ENCODE measurements around the gene SLC48A1. TPM values are rescaled to one million over a fixed set of nuclear protein-coding genes. Genes with fewer than 3 reads are reported as not detected.

The SLC48A1 gene
- total and polyA plus RNA-seq, 4 donors, result 6.1 to 15.4 (median 9.3) TPM

- TF ChIP-seq REST (IDR thresholded peaks at IDR 0.05) (no peak), HNF4A (conservative IDR thresholded peaks at IDR 0.05) (no peak), TAF1 (conservative IDR thresholded peaks at IDR 0.05) (no peak), MAX (IDR thresholded peaks at IDR 0.05) (no peak), JUND (IDR thresholded peaks at IDR 0.05) (no peak)
Observed at GRCh38 chr12:47729233-47729632, 43.8 kb upstream of the SLC48A1 start (continued).

GRCh38 chr12:47730341-47730744, 42.7 kb upstream of the SLC48A1 start:
- no peak for DNase-seq (ENCODE audit: low spot score)
- H3K27ac ChIP-seq (ENCODE audit: low read depth in 1 of 2, low read length in 2 of 2), result no peak overlapping the region
- 91% methylated on average over 8 of the region's 8 CpGs for WGBS

More at GRCh38 chr12:47730341-47730744, 42.7 kb upstream of the SLC48A1 start:
- H3K27me3 ChIP-seq (ENCODE audit: control insufficient read depth in 4 of 4, insufficient read depth in 4 of 4, low read length in 3 of 4), result no peaks in the 10 kb centered on the region
- H3K9ac ChIP-seq (ENCODE audit: low read depth in 1 of 2, low read length in 2 of 2), result no peak overlapping the region
- H3K4me3 ChIP-seq (ENCODE audit: low read depth in 1 of 3, low read length in 3 of 3), result no peak overlapping the region
- H3K36me3 ChIP-seq (ENCODE audit: control insufficient read depth in 4 of 4, insufficient read depth in 3 of 4, low read depth in 1 of 4, low read length in 3 of 4), result no peaks in the 10 kb centered on the region
- TF ChIP-seq RXRA (IDR thresholded peaks at IDR 0.05), result no peak
- no peak for TF ChIP-seq FOXA1 (IDR thresholded peaks at IDR 0.05)
- TF ChIP-seq GABPA (IDR thresholded peaks at IDR 0.05 in 1 of 2, conservative IDR thresholded peaks at IDR 0.05 in 1 of 2), result no peak
- TF ChIP-seq EGR1 (IDR thresholded peaks at IDR 0.05; ENCODE audit: low read depth in 2 of 2), result no peak
- no peak for TF ChIP-seq JUND (IDR thresholded peaks at IDR 0.05)
- TF ChIP-seq FOXA2 (IDR thresholded peaks at IDR 0.05), result no peak
- no peak for TF ChIP-seq ATF3 (IDR thresholded peaks at IDR 0.05)
- TF ChIP-seq NR2F2 (IDR thresholded peaks at IDR 0.05), result no peak
- TF ChIP-seq HNF4A (conservative IDR thresholded peaks at IDR 0.05), result no peak
- TF ChIP-seq REST (IDR thresholded peaks at IDR 0.05), result no peak
- TF ChIP-seq HNF4G (IDR thresholded peaks at IDR 0.05), result no peak
- no peak for TF ChIP-seq RAD21 (IDR thresholded peaks at IDR 0.05)
- TF ChIP-seq MAX (IDR thresholded peaks at IDR 0.05), result no peak
- TF ChIP-seq YY1 (IDR thresholded peaks at IDR 0.05), result no peak
- TF ChIP-seq CTCF (IDR thresholded peaks at IDR 0.05; ENCODE audit: low read depth, low read length, missing input control), result no peak
- TF ChIP-seq TAF1 (conservative IDR thresholded peaks at IDR 0.05), result no peak
- TF ChIP-seq SP1 (IDR thresholded peaks at IDR 0.05), result no peak
- no peak for TF ChIP-seq ZBTB33 (IDR thresholded peaks at IDR 0.05)
- H3K9me3 ChIP-seq (ENCODE audit: control insufficient read depth in 4 of 4, low read length in 3 of 4), result no peaks in the 10 kb centered on the region
- peaks cover 0 to 18% (median 8%) of the 10 kb centered on the region in 4 donors for H3K4me1 ChIP-seq (ENCODE audit: control insufficient read depth in 4 of 4, insufficient read depth in 4 of 4, low read length in 3 of 4)

All from liver (tissue), 9 donors.